HG03575 (cell line): ENCODE measurements around the gene STPG1.
A peak's percentile ranks its signal among the peaks of the same experiment; 100 is the strongest.

ENCODE experiments used
- ATAC-seq: cut with Tn5 transposase; IDR thresholded peaks from one replicate; pipeline ENCODE4 v1.9.1; 2021; ENCODE audit not compliant: unreplicated experiment, insufficient number of reproducible peaks, low FRiP score; ENCODE audit errors: extremely low read depth

Gene STPG1

DNA sequence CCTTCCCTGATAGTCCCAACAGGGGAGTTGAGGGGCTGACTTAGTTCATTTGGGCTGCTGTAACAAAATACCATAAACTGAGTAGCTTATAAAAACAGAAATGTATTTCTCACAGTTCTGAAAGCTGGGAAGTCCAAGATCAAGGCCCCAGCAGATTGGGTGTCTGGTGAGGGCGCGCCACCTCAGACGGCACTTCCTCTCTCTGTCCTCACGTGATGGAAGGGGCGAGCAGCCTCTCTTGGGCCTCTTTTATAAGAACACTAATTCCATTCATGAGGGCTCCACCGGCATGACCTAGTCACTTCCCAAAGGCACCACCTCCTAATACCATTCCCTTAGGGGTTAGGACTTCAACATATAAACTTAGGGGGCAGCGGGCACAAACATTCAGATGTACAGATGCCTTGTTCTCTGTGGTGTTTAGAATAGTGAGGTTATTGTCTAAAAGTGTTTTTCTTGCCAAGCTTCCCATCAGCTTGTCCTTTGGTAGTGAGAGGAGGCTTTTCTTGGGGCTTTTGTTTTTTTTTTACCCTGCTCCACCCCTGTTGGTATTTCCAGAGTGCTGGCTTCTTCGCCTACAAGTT, 22.3 kb upstream of the STPG1 start:
- ATAC-seq = no peak

DNA sequence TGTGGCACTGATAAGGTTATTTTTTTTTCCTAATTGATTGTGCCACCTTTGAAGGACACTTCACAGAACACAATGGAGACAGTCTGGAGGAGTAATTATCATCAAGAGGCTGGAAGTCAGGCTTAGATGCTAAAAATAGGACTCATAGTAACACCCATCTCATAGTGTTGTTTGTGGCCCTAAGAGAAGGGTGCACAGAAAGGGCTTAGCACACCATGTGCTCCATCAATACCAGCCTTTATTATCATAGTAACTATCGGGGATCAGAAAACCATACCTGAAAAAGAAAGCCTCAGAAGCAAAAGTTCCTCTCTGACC, 13.9 kb upstream of the STPG1 start:
- ATAC-seq = no peak

DNA sequence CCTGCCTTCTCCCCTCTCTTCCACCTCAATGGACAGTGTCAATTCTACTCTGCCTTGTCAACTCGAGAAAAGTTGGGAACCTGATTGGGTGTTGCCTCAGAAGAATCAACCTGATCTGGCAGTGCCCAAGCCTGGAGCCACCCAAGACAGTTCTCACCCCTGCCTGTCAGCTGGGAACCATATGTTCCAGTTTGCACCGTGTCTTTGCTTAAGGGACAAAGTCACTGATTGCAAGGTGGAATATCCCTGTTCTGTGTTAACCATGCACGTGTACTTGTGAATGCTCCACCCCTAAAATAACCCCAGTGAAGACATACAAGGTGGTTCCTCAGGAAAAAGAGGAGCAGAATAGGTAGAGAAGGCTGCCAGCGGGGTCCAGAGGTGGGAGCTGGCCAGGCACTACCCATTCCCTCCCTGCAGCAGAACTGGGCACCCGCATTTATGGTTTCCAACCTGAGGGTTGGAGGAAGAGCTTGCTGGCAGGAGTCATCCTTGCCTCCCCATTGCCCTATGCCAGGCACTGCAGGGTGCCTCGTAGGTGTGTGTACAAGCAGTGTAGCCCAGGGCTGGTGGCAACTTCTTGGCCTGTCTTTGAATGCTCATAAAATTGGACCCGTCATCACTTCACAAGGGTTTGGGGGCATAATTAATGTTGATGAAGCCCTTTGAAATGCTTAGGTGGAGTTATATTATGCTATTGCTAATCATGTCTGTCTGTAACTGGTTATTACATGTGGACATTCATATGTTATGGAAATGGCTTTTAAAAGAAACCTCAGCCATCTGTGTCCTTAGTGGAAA, 13.4 kb upstream of the STPG1 start:
- no peak for ATAC-seq

DNA sequence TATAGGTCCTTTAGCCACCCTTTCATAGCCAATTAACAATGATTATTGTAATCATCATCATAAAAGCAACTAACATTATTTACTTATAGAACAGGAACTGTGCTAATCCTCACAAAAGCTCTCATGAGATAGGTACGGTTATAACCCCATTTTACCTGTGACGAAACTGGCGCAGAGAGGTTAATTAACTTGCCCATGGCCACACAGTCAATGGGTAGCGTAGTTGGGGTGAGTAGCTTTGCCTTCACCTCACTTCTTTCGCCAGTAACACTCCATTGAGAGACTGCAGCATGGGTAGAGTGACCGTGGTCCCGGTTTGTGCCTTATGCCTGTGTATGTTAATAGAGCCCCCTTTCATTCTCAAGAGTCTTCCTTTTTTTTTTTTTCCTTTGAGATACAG, 12.3 kb upstream of the STPG1 start:
- ATAC-seq = no peak

DNA sequence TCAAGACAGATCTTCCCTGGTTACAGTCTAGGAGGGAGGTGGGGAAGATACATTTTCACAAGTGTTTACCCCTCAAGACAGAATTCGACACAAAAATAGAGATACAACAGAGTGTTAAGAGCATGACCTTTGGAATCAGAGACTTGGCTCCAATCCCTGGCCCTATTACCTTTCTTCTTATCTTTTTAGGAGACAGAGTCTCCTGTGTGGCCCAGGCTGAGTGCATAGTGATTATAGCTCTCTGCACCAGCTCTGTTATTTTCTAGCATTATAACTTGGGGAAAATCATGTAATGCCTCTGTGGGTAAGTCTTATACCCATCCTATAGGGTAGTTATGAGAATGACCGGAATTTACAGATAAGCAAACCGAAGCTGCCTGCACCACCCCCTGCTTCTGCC, 11.9 kb upstream of the STPG1 start:
- no peak for ATAC-seq

DNA sequence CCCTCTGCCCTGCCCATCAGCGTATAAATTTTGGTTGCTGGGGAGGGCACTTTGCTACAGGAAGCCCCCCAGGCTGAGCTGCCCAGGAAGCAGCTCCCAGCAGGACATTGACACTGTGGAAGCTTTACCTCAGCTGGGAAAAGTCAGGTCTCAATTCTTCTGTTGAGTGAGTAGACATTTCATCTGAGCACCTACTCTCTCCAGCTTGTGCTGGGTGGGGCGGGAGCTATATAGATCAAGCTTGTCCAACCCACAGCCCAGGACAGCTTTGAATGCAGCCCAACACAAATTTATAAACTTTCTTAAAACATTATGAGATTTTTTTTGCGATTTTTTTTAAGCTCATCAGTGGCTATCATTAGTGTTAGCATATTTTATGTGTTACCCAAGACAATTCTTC, 11.4 kb upstream of the STPG1 start:
- ATAC-seq = no peak

DNA sequence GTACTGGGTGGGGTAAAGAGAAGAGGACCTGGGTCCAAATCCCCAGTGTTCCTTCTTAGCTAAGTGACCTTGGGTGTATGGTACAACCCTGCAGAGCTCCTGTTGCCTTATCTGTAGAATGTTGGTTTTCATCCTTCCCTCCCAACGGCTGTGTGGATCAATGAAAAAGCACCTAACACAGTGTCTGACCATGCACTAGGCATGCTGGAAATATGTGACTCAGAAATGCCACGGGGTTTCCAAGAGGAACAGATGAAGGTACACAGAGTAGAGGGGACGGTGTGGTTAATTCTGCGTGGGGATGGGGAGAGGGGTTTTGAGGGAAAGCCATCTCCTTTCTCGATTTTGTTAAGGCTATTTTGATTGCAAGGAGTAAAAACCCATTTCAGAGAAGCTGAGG, 10.6 kb upstream of the STPG1 start:
- no peak for ATAC-seq

DNA sequence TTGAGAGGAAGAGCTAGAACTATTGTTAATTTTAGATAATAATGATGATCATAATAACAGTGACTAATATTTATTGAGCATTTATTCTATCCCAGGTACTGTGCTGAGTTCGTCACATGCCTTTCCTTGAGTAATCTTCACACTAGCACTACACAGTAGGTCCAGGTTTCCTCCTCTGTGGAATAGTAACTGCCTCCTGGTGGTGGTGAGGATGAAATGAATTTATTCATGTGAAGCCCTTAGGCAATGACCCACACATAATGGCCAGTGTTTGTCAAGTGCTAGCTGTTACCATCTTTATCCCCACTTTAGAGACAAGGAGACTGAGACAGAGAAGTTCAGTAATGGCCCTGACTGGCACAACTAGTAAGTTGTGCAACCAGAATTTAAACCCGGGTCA, 7.9 kb upstream of the STPG1 start:
- ATAC-seq = no peak

DNA sequence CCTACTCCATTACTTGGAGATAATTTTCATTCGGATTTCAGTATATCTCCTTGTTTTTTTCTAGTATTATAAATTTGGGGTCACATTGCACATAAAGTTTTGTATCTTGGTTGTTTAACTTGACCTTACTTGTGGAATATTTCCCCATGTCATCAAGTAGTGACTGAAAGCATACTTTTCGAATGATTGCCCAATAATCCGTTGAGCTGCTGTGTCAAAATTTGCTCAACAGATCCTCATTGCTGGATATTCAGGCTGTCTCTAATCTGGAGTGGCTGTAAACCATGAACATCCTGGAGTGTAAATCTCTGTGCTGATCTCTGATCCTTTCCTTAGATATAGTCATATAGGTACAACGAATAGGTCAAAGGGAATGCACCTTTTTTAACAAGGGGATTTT, 7.0 kb upstream of the STPG1 start:
- no peak for ATAC-seq

DNA sequence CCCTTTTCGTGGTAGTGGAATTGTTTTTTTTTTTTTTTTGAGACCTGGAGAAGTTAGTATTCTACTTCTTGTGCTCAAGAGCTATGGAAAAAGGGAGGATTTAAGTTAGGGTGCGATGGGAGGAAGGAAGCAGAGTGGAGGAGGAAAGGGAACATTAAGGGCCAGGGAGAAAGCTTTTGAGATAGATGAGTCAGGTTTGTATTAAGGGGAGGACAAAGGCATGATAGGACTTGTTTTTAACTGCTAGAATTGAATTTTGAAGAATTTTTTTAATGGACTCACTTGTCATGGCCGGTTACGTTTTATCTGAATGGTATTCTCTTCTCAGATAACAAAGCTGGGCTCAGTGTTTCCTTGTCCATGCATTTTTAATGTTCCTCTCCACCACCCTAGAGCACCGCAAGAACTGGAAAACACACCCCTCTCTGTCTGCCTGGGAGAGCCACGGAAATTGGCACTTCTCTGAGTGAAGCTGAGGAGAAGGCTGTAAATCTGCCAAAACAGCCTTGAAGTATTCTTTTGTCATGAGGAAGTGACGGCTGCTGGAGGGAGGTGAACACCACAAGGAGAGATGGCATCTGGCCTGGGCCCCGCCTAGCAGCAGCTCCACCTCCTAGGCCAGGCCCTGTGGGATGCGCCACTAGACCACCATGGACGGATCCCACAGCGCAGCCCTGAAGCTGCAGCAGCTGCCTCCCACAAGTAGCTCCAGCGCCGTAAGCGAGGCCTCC, 5.5 kb upstream of the STPG1 start:
- ATAC-seq = no peak

DNA sequence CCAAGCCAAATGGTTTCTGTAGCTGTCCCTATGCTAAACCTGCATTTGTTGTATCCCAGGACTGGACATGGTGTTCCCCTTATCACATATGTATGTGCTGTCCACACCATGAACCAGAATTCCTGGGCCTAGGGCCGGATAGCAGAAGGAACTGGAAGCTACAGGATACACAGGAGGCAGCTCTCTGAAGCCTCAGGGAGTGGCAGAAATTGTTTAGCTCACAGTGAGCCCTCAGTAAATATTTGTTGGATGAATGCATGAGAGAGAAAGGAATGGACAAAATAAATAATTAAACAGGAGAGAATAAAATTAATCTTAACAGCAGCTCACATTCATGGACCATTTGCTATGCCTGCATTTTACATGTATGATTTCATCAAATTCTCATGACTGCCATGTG, 4.1 kb upstream of the STPG1 start:
- ATAC-seq = no peak

DNA sequence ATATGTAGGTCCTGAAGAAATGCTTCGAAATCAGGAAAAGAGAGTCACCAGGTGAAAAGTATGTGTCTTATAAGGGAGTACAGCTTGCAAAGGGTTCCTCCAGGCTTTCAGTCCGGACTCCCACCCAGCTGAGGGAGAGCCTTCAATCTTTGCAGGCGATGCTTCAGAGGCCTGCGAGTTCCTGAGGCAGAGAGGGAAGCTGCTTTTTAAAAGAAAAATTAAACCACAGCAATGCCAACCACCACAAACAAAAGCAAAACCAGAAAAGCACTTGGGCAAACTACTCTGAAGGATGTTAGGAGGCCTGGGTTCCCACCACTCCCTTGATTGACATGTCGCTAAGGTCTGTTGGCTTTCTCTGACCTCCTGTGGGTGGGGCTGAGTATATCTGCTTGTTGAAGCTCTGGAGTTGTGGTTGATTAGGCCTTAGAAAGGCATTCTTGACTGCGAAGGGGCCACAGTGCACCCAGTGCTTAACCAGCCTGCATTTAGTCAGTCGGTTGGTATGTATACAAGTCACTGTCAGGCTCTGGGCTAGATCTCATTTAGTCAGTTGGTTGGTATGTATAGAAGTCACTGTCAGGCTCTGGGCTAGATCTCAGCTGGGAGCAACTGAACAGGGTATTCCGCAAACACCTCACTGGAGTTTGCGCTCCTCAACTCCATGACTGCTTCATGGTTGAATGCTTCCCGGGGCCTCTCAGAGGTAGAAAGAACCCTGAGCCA, 3.2 kb upstream of the STPG1 start:
- ATAC-seq = no peak

DNA sequence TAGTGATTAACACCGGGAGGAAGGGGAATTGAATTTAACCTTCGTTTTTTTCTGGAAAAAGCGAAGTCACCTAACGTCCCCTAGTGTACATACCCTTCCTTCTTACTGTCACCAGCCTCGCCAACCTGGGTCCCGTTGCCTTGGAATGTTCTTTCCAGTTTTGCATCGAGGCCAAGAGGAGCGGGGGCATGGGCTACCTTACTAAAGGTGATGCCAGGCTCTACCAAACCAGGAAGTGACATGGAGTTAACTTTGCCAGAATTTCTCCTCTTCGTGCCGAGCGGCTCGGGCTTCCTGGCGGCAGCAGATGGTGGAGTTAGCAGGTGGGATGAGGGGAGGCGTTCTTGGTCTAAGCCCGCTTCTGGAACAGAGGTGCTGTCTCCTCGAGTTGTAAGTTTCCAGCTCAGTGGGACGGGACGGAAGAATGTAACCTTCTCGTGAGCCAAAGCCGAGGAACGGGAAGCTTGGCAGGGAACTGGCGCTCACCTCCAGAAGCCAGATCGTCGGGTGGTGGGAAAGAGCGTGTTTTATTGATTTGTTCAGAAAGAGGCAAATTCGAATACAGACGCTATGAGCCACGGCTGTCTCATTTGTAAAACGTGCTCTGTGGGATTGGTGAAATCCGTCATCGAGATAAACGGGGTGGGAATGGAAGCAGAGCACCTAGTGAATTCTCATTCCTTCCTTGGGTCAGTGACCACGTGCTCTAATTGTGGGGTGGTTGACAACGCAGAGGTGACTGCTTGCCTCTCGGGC, 2.5 kb upstream of the STPG1 start:
- no peak for ATAC-seq

DNA sequence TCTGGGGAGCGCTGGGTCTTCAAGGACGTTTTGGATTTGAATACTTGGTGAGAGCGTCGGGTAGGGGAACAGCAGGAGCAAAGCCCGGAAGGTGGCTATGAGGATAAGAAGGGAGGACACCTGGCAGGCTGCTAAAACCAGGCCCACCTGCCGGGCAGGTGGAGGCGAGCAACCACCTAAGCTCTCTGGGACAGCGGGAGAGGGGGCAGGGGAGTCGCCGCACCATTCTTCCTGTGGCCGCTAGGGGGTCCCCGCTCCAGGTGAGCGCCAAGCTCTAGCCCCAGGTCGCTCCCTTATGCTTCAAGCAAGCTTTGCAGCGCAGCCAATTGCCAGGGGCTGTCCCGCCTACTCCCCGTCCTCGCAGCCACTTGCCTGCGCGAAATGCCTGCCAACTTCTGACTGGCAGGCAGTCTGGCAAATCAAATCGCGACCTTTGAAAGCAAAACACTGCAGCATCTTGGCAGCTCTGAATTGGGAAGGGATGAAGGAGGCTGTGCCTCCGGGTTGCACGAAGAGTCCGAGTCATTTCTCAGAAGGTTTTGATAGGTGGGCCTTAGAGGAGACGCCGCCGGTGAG, 1.8 kb upstream of the STPG1 start, which contains the start of gene NIPAL3:
Gene NIPAL3, plus strand, starts transcription at position 469 of the 576 bp plus-strand sequence. CDS start 3,746 bp downstream, outside the sequence.
- peak; percentile 72 for ATAC-seq

DNA sequence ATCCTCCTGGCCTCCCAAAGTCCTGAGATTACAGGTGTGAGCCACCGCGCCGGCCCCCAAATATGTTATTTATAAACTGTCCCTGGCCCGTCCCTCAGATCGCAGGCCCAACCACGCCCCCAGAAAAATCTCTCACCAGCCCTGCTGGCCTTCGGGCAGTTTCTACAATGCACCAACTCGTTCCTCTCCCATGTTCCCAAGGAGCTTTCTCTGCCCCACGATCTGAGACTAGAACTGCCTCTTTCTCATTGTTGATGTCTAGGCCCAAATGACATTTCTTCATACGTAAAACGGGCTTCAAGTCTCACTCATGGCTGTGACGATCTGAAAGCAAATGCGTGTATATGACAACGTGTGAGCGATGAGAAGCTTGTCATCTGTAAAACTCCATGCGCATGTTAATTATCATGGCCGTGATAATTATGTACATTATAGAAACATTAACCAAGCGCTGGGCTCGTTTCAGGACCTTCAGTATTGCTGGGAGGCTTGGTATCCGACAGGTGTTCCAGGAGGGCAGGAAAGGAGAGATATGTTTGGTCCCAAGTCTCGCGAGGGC, 1.3 kb upstream of the STPG1 start:
- no peak for ATAC-seq

DNA sequence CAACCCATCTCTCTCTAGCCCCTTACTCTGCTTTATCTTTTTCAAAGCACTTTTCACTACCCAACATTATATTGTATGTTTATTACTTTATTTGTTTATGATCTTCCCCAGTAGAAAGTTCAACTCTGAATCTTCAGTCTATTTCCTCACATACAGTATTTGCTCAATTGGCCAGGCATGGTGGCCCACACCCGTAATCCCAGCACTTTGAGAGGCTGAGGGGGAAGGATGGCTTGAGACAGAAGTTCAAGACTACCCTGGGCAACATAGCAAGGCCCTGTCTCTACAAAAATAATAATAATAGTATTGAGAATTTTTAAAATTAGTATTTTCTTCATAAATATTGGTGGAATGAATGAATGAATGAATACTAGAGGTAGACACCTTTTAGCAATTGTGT, 1.2 kb downstream of the STPG1 start:
- no peak for ATAC-seq

DNA sequence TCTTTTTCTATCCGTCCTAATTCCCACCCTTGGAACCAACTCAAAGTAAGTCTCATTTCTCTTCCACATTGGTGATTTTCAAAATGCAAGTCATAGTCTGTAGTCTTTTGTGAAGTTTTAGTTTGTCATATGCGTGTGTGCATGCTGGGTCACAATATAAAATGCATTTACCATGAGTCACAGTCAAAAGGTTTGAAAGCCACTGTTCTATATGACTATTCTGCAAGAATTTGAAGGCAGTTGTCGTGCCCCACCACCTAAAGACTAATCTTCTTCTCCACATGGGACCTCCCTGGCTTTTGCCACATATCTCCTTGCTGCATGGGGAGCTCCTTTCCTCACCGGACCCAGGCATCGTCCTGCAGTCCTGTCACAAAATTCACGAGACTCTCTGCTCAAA, 1.6 kb downstream of the STPG1 start:
- no peak for ATAC-seq

DNA sequence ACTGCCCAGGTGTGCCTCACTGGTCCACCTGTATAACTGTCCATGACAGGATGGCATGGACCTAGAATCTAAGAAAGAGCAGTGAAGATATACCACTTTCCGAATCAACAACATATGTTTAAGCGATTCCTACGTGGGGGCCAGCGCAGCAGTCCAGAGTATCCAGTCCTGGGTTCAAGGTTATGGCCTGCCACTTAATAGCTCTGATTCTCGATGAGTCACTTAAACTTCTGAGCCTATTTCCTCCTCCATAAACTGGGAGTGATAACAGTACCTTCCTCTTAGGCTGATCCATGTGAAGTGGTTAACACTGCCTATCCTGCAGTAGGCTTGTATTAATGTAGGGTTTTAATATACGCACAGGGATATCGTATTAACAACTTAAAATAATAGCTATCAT, 2.8 kb downstream of the STPG1 start:
- ATAC-seq = no peak
